ENCODE data around the gene PTPN14. TPM values are rescaled to one million over a fixed set of nuclear protein-coding genes. Genes with fewer than 3 reads are reported as not detected.

PTPN14 gene
- total RNA-seq, 1 experiment from 2014 or later = 76.4 TPM

DNA sequence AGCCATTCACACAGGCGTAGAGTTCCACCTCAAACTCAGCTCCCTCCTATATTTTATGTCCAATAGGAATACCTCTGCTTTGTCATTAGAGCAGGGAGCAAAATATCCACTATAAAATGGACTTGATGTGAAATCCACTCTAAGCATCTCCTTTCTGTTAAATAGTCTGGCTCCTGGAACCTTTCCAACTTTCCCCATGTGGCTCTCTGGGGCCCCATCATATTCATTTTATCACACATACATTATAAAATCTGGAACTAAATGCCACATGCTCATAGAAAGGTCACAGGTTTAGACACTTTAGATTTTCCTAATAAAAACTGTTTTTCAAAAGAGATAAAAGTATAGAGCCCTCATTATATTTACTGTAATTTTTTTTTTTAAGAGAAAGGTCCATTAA, 82.1 kb downstream of the PTPN14 start:
- H3K36me3 Mint-ChIP-seq (ENCODE audit: insufficient read depth in 1 of 3, low read depth in 3 of 3) = peaks cover 0 to 5% (median 0%) of the 10 kb centered on the region in 3 experiments; a peak in 3 of 7 replicates
- Histone ChIP-seq H2BK20ac (ENCODE audit: low read depth, low read length, poor library complexity, severe bottlenecking) (no peak overlapping the region), H3K4ac (ENCODE audit: low read depth, low read length) (no peak overlapping the region), H3K79me1 (ENCODE audit: insufficient read depth, low read depth, low read length, poor library complexity, severe bottlenecking) (peaks cover 4% of the 10 kb centered on the region), H2BK12ac (ENCODE audit: insufficient read length, low read depth, low read length) (no peak overlapping the region), H3K27me3 (ENCODE audit: insufficient read depth, low read length) (no peaks in the 10 kb centered on the region), H3T11ph (ENCODE audit: low read length) (no peak overlapping the region), H2BK15ac (ENCODE audit: low read depth, low read length) (no peak overlapping the region), H3K23me2 (ENCODE audit: insufficient read length, low read depth, low read length, poor library complexity, severe bottlenecking) (no peaks in the 10 kb centered on the region), H4K91ac (ENCODE audit: insufficient read length, low read depth, low read length) (no peak overlapping the region), H3K9me3 (ENCODE audit: control insufficient read depth, low read depth, low read length) (no peaks in the 10 kb centered on the region), H3K27ac (ENCODE audit: insufficient read length, low read depth, low read length) (no peak overlapping the region), H2BK5ac (ENCODE audit: insufficient read length, low read length) (no peak overlapping the region), H3K18ac (ENCODE audit: insufficient read length, low read depth, low read length) (no peak overlapping the region), H2AK5ac (ENCODE audit: insufficient read length, low read length) (no peak overlapping the region), H3K9ac (ENCODE audit: extremely low read depth, insufficient read length, low read length) (no peak overlapping the region), H4K8ac (replicated peaks; ENCODE audit: insufficient read length, low read depth, low read length) (no peak overlapping the region), H3K79me2 (ENCODE audit: insufficient read depth, low read length) (peaks cover 12% of the 10 kb centered on the region; the same call in 1 of the 2 replicates), H4K5ac (ENCODE audit: insufficient read length, low read depth, low read length) (no peak overlapping the region), H3K14ac (ENCODE audit: insufficient read depth, low read length) (no peak overlapping the region), H2BK120ac (ENCODE audit: low read depth, low read length, poor library complexity, severe bottlenecking) (no peak overlapping the region), H3K23ac (ENCODE audit: insufficient read length, low read depth, low read length) (no peak overlapping the region), H3K4me2 (ENCODE audit: insufficient read depth, insufficient read length, low read length) (no peak overlapping the region), H2AFZ (ENCODE audit: low read length) (no peak overlapping the region), H4K20me1 (ENCODE audit: control insufficient read depth, insufficient read depth, insufficient read length) (no peaks in the 10 kb centered on the region), H3K4me1 (ENCODE audit: insufficient read depth, low read length) (peaks cover 9% of the 10 kb centered on the region), H3K56ac (ENCODE audit: insufficient read length, low read depth, low read length) (no peak overlapping the region)
- no peaks in the 10 kb centered on the region for H3K9me3 Mint-ChIP-seq
- no peak overlapping the region for H3K4me3 Mint-ChIP-seq
- peaks cover 42 to 54% of the 10 kb centered on the region in 2 experiments for H3K4me1 Mint-ChIP-seq
- H3K27ac Mint-ChIP-seq = no peak overlapping the region
- TF ChIP-seq, protein P1, sequence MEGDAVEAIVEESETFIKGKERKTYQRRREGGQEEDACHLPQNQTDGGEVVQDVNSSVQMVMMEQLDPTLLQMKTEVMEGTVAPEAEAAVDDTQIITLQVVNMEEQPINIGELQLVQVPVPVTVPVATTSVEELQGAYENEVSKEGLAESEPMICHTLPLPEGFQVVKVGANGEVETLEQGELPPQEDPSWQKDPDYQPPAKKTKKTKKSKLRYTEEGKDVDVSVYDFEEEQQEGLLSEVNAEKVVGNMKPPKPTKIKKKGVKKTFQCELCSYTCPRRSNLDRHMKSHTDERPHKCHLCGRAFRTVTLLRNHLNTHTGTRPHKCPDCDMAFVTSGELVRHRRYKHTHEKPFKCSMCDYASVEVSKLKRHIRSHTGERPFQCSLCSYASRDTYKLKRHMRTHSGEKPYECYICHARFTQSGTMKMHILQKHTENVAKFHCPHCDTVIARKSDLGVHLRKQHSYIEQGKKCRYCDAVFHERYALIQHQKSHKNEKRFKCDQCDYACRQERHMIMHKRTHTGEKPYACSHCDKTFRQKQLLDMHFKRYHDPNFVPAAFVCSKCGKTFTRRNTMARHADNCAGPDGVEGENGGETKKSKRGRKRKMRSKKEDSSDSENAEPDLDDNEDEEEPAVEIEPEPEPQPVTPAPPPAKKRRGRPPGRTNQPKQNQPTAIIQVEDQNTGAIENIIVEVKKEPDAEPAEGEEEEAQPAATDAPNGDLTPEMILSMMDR (conservative IDR thresholded peaks at IDR 0.05) = no peak
- WGBS (ENCODE audit: extremely low coverage, insufficient read length, low lambda C conversion rate) = no CpG with 5 or more reads among the region's 1 CpG
- no peaks in the 10 kb centered on the region for H3K27me3 Mint-ChIP-seq (ENCODE audit: low read depth)
- DNase-seq = no peak
